ENCODE data around the gene ZNF527. TPM values are rescaled to one million over a fixed set of nuclear protein-coding genes. Genes with fewer than 3 reads are reported as not detected.
"Not testable (repeated sequence)": the region's sequence is repeated elsewhere in the genome, so short reads cannot be mapped to it uniquely, and the experiment has no call there.

ZNF527 gene
- total and polyA plus RNA-seq, 11 donors: 3.9 to 9.3 (median 5.4) TPM

DNA sequence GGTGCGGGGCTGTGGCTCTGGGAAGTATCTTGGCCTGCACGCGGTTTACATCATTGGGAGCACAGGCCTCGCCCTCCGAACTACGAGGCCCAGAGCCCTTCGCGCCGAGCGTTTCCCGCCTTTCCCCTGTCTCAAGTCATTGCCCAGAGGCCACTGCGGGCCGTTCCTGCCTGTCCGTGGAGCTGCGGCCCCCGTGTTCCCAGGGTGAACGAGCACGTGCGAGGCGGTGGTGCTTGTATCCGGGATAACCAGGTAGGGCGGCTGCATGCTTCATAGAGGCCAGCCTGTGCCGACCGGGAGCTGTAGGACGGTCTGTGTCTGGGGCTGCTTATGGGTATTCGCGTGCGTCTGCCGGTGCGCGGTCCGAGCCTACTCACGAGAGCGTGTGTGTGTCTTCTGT is 32.5 kb downstream of the ZNF527 start:
- intact Hi-C loops (cut with DNase I): loop anchor here in 1 of 10 donors (10.0 kb wide), 1 partner anchor 759 kb away; no protein-coding TSS in a partner anchor
- Histone ChIP-seq H3K4me3 (no peak overlapping the region), H3K9me3 (peaks cover 0 to 99% (median 79%) of the 10 kb centered on the region in 12 donors), H3K27ac (no peak overlapping the region), H3K4me1 (no peaks in the 10 kb centered on the region), H3K36me3 (no peaks in the 10 kb centered on the region), H3K27me3 (no peaks in the 10 kb centered on the region)
- ATAC-seq (no peak), DNase-seq (no peak)
- 45 to 83% (median 52%) methylated on average over 12 to 34 of the region's 34 CpGs for WGBS, 4 donors
- TF ChIP-seq, protein P1, sequence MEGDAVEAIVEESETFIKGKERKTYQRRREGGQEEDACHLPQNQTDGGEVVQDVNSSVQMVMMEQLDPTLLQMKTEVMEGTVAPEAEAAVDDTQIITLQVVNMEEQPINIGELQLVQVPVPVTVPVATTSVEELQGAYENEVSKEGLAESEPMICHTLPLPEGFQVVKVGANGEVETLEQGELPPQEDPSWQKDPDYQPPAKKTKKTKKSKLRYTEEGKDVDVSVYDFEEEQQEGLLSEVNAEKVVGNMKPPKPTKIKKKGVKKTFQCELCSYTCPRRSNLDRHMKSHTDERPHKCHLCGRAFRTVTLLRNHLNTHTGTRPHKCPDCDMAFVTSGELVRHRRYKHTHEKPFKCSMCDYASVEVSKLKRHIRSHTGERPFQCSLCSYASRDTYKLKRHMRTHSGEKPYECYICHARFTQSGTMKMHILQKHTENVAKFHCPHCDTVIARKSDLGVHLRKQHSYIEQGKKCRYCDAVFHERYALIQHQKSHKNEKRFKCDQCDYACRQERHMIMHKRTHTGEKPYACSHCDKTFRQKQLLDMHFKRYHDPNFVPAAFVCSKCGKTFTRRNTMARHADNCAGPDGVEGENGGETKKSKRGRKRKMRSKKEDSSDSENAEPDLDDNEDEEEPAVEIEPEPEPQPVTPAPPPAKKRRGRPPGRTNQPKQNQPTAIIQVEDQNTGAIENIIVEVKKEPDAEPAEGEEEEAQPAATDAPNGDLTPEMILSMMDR (IDR thresholded peaks at IDR 0.05): no peak
- TF ChIP-seq POLR2A (IDR thresholded peaks at IDR 0.05): no peak

DNA sequence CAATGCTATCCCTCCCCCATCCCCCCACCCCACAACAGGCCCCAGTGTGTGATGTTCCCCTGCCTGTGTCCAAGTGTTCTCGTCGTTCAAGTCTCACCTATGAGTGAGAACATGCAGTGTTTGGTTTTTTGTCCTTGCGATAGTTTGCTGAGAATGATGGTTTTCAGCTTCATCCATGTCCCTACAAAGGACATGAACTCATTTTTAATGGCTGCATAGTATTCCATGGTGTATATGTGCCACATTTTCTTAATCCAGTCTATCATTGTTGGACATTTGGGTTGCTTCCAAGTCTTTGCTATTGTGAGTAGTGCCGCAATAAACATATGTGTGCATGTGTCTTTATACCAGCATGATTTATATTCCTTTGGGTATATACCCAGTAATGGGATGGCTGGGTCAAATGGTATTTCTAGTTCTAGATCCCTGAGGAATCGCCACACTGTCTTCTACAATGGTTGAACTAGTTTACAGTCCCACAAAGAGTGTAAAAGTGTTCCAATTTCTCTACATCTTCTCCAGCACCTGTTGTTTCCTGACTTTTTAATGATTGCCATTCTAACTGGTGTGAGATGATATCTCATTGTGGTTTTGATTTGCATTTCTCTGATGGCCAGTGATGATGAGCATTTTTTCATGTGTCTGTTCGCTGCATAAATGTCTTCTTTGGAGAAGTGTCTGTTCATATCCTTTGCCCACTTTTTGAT is 35.4 kb downstream of the ZNF527 start:
- DNase-seq, ATAC-seq, H3K27ac ChIP-seq, H3K27me3 ChIP-seq, H3K4me1 ChIP-seq, H3K36me3 ChIP-seq, H3K4me3 ChIP-seq: not testable (repeated sequence)
- 87 to 89% (median 88%) methylated on average over 6 of the region's 6 CpGs for WGBS, 4 donors
- H3K9me3 ChIP-seq: peaks cover 0 to 100% (median 89%) of the 10 kb centered on the region in 12 donors
- intact Hi-C loops (cut with DNase I): loop anchor here in 1 of 10 donors (10.0 kb wide), 1 partner anchor 761 kb away; no protein-coding TSS in a partner anchor

DNA sequence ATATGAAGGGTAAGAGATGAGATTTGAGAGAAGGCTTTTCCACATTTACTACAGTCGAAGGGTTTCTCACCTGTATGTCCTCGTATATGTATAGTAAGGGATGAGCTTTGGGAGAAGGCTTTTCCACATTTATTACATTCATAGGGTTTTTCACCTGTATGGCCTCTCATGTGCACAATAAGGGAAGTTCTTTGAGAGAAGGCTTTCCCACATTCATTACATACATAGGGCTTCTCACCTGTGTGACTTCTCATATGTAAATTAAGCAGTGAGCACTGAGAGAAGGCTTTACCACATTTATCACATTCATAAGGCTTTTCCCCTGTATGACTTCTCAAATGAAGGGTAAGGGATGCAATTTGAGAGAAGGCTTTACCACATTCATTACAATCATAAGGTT is 41.8 kb downstream of the ZNF527 start:
- intact Hi-C loops (cut with DNase I): loop anchor here in 1 of 10 donors (10.0 kb wide), 1 partner anchor 152 kb away; no protein-coding TSS in a partner anchor
- Histone ChIP-seq H3K4me1 (no peaks in the 10 kb centered on the region), H3K36me3 (peaks cover 0 to 70% (median 18%) of the 10 kb centered on the region in 9 donors), H3K4me3 (no peak overlapping the region), H3K27ac (no peak overlapping the region), H3K9me3 (peaks cover 16 to 100% (median 99%) of the 10 kb centered on the region in 12 donors), H3K27me3 (no peaks in the 10 kb centered on the region)
- no peak for TF ChIP-seq POLR2A (IDR thresholded peaks at IDR 0.05)
- TF ChIP-seq, protein P1 (IDR thresholded peaks at IDR 0.05): no peak
- DNase-seq (no peak), ATAC-seq (no peak)
- WGBS, 4 donors: 94 to 100% (median 96%) methylated on average over 2 of the region's 2 CpGs

DNA sequence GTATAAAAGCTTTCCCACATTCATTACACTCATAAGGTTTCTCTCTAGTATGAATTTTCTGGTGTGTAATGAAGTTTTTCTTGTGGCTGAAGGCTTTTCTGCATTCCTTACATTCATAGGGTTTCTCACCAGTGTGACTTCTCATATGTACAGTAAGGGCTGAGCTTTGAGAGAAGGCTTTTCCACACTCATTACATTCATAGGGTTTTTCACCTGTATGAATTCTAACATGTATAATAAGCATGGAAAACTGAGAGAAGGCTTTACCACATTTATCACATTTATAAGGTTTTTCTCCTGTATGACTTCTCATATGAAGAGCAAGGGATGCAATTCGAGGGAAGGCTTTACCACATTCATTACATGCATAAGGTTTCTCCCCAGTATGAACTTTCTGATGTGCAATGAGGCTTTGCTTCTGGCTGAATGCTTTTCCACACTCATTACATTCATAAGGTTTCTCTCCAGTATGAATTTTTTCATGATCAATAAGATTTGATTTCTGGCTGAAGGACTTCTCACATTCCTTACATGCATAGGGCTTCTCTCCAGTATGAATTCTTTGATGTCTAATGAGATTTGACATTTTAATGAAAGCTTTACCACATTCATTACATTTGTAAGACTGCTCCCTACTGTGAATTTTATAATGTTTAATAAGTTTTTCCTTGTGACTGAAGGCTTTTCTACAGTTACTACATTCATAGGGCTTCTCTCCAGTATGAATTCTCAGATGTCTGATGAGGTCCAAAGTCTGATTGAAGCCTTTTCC is 42.6 kb downstream of the ZNF527 start:
- Histone ChIP-seq H3K27me3 (no peaks in the 10 kb centered on the region), H3K27ac (no peak overlapping the region), H3K9me3 (peaks cover 16 to 100% (median 100%) of the 10 kb centered on the region in 12 donors), H3K4me3 (no peak overlapping the region), H3K4me1 (no peaks in the 10 kb centered on the region), H3K36me3 (peaks cover under 1 to 78% (median 18%) of the 10 kb centered on the region in 9 donors)
- DNase-seq (no peak), ATAC-seq (no peak)
- 89 to 100% (median 97%) methylated on average over 1 of the region's 1 CpG for WGBS, 4 donors
- intact Hi-C loops (cut with DNase I): loop anchor here in 1 of 10 donors (10.0 kb wide), 1 partner anchor 151 kb away; no protein-coding TSS in a partner anchor
- TF ChIP-seq, protein P1 (IDR thresholded peaks at IDR 0.05): no peak
- no peak for TF ChIP-seq POLR2A (IDR thresholded peaks at IDR 0.05)

Other genes starting within 250 kb of the ZNF527 start
- 10 to 100 TPM in 7 of 9 donors, 1 to 10 TPM in 2; 6.5 to 14.8 (median 11.3) TPM for gene ZNF585A, start 198.4 kb upstream of the ZNF527 start, total RNA-seq
- gene ZNF585A, start 198.4 kb upstream of the ZNF527 start, polyA plus RNA-seq: 10 to 100 TPM; 14.7 to 22.2 TPM
- 10 to 100 TPM in 7 of 9 donors, 1 to 10 TPM in 2; 8.5 to 18.4 (median 11.8) TPM for gene ZNF585B, start 160.6 kb upstream of the ZNF527 start, total RNA-seq
- 1 to 10 TPM; 5.6 to 7.0 TPM for gene ZNF585B, start 160.6 kb upstream of the ZNF527 start, polyA plus RNA-seq
- gene ZNF383, start 152.9 kb upstream of the ZNF527 start, total RNA-seq: 10 to 100 TPM in 2 of 9 donors, 1 to 10 TPM in 7; 4.8 to 13.8 (median 9.2) TPM
- 1 to 10 TPM; 4.2 to 4.9 TPM for gene ZNF383, start 152.9 kb upstream of the ZNF527 start, polyA plus RNA-seq
- 1 to 10 TPM; 5.4 to 8.0 (median 6.1) TPM for gene ZNF569, start 96.3 kb downstream of the ZNF527 start, total RNA-seq
- 1 to 10 TPM; 2.6 to 4.4 TPM for gene ZNF569, start 96.3 kb downstream of the ZNF527 start, polyA plus RNA-seq
- 10 to 100 TPM in 1 of 9 donors, 1 to 10 TPM in 8; 5.3 to 11.4 (median 7.0) TPM for gene ZNF570, start 98.3 kb downstream of the ZNF527 start, total RNA-seq
- gene ZNF570, start 98.3 kb downstream of the ZNF527 start, polyA plus RNA-seq: 1 to 10 TPM; 2.6 to 4.4 TPM
- gene ZNF793, start 135.8 kb downstream of the ZNF527 start, total RNA-seq: 1 to 10 TPM; 2.8 to 7.9 (median 6.2) TPM
- 1 to 10 TPM; 4.1 to 4.9 TPM for gene ZNF793, start 135.8 kb downstream of the ZNF527 start, polyA plus RNA-seq
- gene ZNF571, start 223.7 kb downstream of the ZNF527 start, total RNA-seq: 1 to 10 TPM; 2.1 to 3.3 (median 2.7) TPM
- gene ZNF571, start 223.7 kb downstream of the ZNF527 start, polyA plus RNA-seq: 1 to 10 TPM; 1.3 to 1.8 TPM
- 1 to 10 TPM; 1.4 to 8.2 (median 5.0) TPM for gene ZNF540, start 223.8 kb downstream of the ZNF527 start, total RNA-seq
- gene ZNF540, start 223.8 kb downstream of the ZNF527 start, polyA plus RNA-seq: 1 to 10 TPM; 3.8 to 5.0 TPM